Measurements from ENCODE around the gene IFI27.

IFI27 gene

GRCh38 chr14:94102768-94103482, 7.6 kb upstream of the IFI27 start:
- no peak for DNase-seq (ENCODE audit: low spot score)

- DNase-seq (ENCODE audit: low spot score): no peak
Observed at GRCh38 chr14:94103554-94104150, 6.9 kb upstream of the IFI27 start.

GRCh38 chr14:94104731-94105130, 5.8 kb upstream of the IFI27 start:
- DNase-seq (ENCODE audit: low spot score): no peak

- no peak for DNase-seq (ENCODE audit: low spot score)
Observed at GRCh38 chr14:94109915-94110250, 653 bp upstream of the IFI27 start.

GRCh38 chr14:94111276-94112095, 950 bp downstream of the IFI27 start:
- DNase-seq (ENCODE audit: low spot score): no peak

GRCh38 chr14:94112513-94113063, 2.1 kb downstream of the IFI27 start:
- no peak for DNase-seq (ENCODE audit: low spot score)

- DNase-seq (ENCODE audit: low spot score): no peak
Observed at GRCh38 chr14:94113073-94113472, 2.5 kb downstream of the IFI27 start.

GRCh38 chr14:94113490-94113889, 3.0 kb downstream of the IFI27 start:
- DNase-seq (ENCODE audit: low spot score): no peak

GRCh38 chr14:94113908-94114588, 3.5 kb downstream of the IFI27 start:
- no peak for DNase-seq (ENCODE audit: low spot score)

- no peak for DNase-seq (ENCODE audit: low spot score)
Observed at GRCh38 chr14:94114589-94115057, 4.1 kb downstream of the IFI27 start.

- DNase-seq (ENCODE audit: low spot score): no peak
Observed at GRCh38 chr14:94115058-94115591, 4.6 kb downstream of the IFI27 start.

GRCh38 chr14:94115631-94116030, 5.1 kb downstream of the IFI27 start:
- no peak for DNase-seq (ENCODE audit: low spot score)

GRCh38 chr14:94116701-94117100, 6.2 kb downstream of the IFI27 start:
- DNase-seq (ENCODE audit: low spot score): no peak

- no peak for DNase-seq (ENCODE audit: low spot score)
Observed at GRCh38 chr14:94117856-94118255, 7.3 kb downstream of the IFI27 start.

GRCh38 chr14:94119071-94119470, 8.5 kb downstream of the IFI27 start:
- DNase-seq (ENCODE audit: low spot score): no peak

GRCh38 chr14:94120667-94121340, 10.3 kb downstream of the IFI27 start:
- no peak for DNase-seq (ENCODE audit: low spot score)

GRCh38 chr14:94121485-94121884, 10.9 kb downstream of the IFI27 start:
- DNase-seq (ENCODE audit: low spot score): no peak

- DNase-seq (ENCODE audit: low spot score): no peak
Observed at GRCh38 chr14:94122438-94122837, 11.9 kb downstream of the IFI27 start.

GRCh38 chr14:94123296-94123695, 12.8 kb downstream of the IFI27 start:
- DNase-seq (ENCODE audit: low spot score): no peak

- no peak for DNase-seq (ENCODE audit: low spot score)
Observed at GRCh38 chr14:94123868-94124267, 13.3 kb downstream of the IFI27 start.
